Kidney epithelial cell (primary cell): ENCODE data around the gene GRIP1. TPM values are rescaled to one million over a fixed set of nuclear protein-coding genes. Genes with fewer than 3 reads are reported as not detected.

ENCODE experiments used
- DNase-seq: peaks from one replicate; pipeline ENCODE4 v3.0.0-alpha.2; 2010; ENCODE audit warnings: low read depth
- H3K27me3 ChIP-seq: 2 replicates; pipeline ENCODE4 v1.6.0; 2011; ENCODE audit warnings: low read length; ENCODE audit not compliant: control insufficient read depth, insufficient read depth
- H3K36me3 ChIP-seq: 2 replicates; pipeline ENCODE4 v1.5.1; 2011; ENCODE audit warnings: low read length; ENCODE audit not compliant: control insufficient read depth, insufficient read depth
- H3K4me3 ChIP-seq: 2 replicates; pipeline ENCODE4 v1.5.1; 2011; ENCODE audit warnings: low read depth, mild to moderate bottlenecking, control low read depth, low read length
- total RNA-seq: library from RNA; depleted of rRNA; stranded (reverse); fragments of >200 nt; gene quantifications from 2 replicates; pipeline ENCODE4 v1.2.3, GENCODE V29; 2015
- TF ChIP-seq, protein P1 (sequence below): IDR thresholded peaks from 2 replicates; pipeline ENCODE4 v1.5.1; 2011; ENCODE audit warnings: mild to moderate bottlenecking, moderate library complexity, low read length, control low read depth, inconsistent platforms; ENCODE audit not compliant: insufficient read depth, poor library complexity, severe bottlenecking

The GRIP1 gene
- total RNA-seq, 1 donor from 2014 or later = 4.2 TPM

- H3K4me3 ChIP-seq = no peak overlapping the region
- DNase-seq = no peak
- no peaks in the 10 kb centered on the region for H3K36me3 ChIP-seq
- H3K27me3 ChIP-seq = no peaks in the 10 kb centered on the region
- TF ChIP-seq, protein P1, sequence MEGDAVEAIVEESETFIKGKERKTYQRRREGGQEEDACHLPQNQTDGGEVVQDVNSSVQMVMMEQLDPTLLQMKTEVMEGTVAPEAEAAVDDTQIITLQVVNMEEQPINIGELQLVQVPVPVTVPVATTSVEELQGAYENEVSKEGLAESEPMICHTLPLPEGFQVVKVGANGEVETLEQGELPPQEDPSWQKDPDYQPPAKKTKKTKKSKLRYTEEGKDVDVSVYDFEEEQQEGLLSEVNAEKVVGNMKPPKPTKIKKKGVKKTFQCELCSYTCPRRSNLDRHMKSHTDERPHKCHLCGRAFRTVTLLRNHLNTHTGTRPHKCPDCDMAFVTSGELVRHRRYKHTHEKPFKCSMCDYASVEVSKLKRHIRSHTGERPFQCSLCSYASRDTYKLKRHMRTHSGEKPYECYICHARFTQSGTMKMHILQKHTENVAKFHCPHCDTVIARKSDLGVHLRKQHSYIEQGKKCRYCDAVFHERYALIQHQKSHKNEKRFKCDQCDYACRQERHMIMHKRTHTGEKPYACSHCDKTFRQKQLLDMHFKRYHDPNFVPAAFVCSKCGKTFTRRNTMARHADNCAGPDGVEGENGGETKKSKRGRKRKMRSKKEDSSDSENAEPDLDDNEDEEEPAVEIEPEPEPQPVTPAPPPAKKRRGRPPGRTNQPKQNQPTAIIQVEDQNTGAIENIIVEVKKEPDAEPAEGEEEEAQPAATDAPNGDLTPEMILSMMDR = peak; percentile 83
Observed at GRCh38 chr12:66688846-66689439, 10.1 kb upstream of the GRIP1 start.

GRCh38 chr12:66684222-66684621 lies 5.3 kb upstream of the GRIP1 start:
- DNase-seq = no peak
- H3K36me3 ChIP-seq = no peaks in the 10 kb centered on the region
- H3K27me3 ChIP-seq = no peaks in the 10 kb centered on the region
- H3K4me3 ChIP-seq = no peak overlapping the region
- TF ChIP-seq, protein P1 = no peak

DNA sequence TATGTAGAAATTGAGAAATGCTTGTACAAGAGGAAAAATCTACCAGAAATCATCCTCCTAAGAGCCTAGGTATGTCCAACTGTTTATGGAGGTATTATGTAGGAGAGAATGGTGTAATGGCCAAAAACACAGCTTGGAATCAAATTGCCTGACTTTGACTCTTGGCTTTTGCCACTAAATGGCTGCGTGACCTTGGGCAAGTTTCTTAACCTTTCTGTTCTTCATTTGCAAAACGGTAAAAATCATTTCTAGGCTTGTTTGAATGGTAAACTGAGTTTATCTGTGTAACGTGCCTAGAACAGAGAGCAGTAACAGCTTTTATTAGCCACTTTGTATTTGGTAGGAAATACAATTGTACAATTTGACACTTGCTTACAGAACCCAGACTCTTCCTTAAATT lies 4.9 kb upstream of the GRIP1 start:
- no peak for DNase-seq
- Histone ChIP-seq H3K36me3 (no peaks in the 10 kb centered on the region), H3K4me3 (no peak overlapping the region), H3K27me3 (no peaks in the 10 kb centered on the region)
- TF ChIP-seq, protein P1 = no peak

DNA sequence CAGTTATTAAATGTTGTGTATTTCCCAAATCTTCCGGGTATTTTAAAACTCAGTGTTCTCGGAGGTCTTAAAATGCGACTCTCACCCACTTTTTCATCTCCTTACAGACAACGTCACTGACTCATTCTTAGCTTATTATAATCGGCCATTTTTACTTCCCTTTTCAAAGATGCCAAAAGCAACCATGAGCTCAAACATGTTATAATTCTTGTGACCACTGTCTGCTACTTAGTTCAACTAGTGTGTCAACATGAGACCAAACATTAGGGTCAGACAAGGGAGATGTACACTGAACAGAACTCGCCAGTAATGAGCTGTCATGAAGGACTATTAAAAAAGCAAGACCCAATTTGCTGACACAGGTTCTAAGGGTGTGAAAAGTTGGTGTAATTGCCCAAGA lies 4.2 kb upstream of the GRIP1 start:
- no peaks in the 10 kb centered on the region for H3K27me3 ChIP-seq
- no peak overlapping the region for H3K4me3 ChIP-seq
- TF ChIP-seq, protein P1 = no peak
- DNase-seq = no peak
- no peaks in the 10 kb centered on the region for H3K36me3 ChIP-seq

- Histone ChIP-seq H3K4me3 (no peak overlapping the region), H3K27me3 (no peaks in the 10 kb centered on the region), H3K36me3 (no peaks in the 10 kb centered on the region)
- TF ChIP-seq, protein P1 = no peak
- DNase-seq = no peak
Observed at GRCh38 chr12:66679461-66680084, 697 bp upstream of the GRIP1 start.

DNA sequence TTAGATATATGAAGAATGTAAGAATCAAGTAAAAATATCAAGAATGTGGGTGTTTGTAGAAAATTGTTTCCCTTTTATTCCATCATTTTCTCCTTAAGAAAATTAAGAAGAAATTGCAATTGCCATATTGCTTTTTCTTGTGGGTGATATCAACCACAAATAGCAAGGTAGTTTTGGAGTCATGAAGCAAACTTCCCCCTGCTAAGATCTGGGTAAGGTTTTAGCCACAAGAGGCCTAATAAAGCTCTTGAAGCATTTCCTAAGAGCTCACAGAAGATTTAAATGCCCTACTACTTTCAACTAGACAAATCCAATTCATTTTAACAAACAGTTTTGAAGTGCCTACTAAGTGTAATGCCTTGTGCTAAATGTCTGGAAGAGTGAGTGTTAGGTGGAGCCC lies 2.6 kb downstream of the GRIP1 start:
- TF ChIP-seq, protein P1 = no peak
- Histone ChIP-seq H3K27me3 (no peaks in the 10 kb centered on the region), H3K4me3 (no peak overlapping the region), H3K36me3 (no peaks in the 10 kb centered on the region)
- no peak for DNase-seq
